HCT116 (cell line): Measurements from ENCODE around the gene AXIN1. TPM values are rescaled to one million over a fixed set of nuclear protein-coding genes. Genes with fewer than 3 reads are reported as not detected.

Experiments used
- ATAC-seq: fragments of 200-7000 bp; cut with Tn5 transposase; 2 replicates; pipeline ENCODE4 v1.9.1; 2020; ENCODE audit warnings: mild to moderate bottlenecking, moderate library complexity
- BruUV-seq: library from RNA; stranded (reverse); fragments of 400-500 nt; replicated peaks from 2 replicates; lab custom pipeline; 2021; lab: Mats Ljungman, UMichigan
- CTCF ChIA-PET: fragments of 300-600 bp; sonication (Branson Sonifier 250); formaldehyde crosslinking; loops from one replicate; lab custom pipeline; 2021; ENCODE audit warnings: antibody characterized with exemption; lab: Charles Lee
- POLR2A ChIA-PET: fragments of 300-600, 350-600 bp; sonication (Branson Sonifier 250); formaldehyde crosslinking; loops from one replicate; lab custom pipeline; 2021; ENCODE audit warnings: antibody characterized with exemption; lab: Charles Lee
- RAD21 ChIA-PET, 2 experiments: fragments of 300-600 bp; sonication (Branson Sonifier 250); formaldehyde crosslinking; loops; one replicate each; lab custom pipeline; 2023; ENCODE audit warnings: low total read pairs in 2 of 2; ENCODE audit not compliant: uncharacterized antibody in 2 of 2, unreplicated experiment in 2 of 2, low non-redundant PET in 1 of 2; lab: Charles Lee
- DNase-seq: peaks from one replicate; pipeline ENCODE4 v3.0.0-alpha.2; 2010; ENCODE audit warnings: low read depth, low spot score
- H2AFZ ChIP-seq: fragments of 200-600 bp; shearing (Covaris generic), sonication (generic); 2 replicates; pipeline ENCODE4 v1.6.1; 2017; ENCODE audit warnings: low read depth, mixed run types, mixed read lengths, antibody characterized with exemption, low read length; ENCODE audit not compliant: poor library complexity, severe bottlenecking
- H3K27ac ChIP-seq: 2 replicates; pipeline ENCODE4 v1.5.1; 2012; ENCODE audit warnings: low read depth, low read length
- H3K27me3 ChIP-seq: fragments of 200-600 bp; sonication (generic); 2 replicates; pipeline ENCODE4 v1.6.1; 2016; ENCODE audit warnings: mixed run types, low read length, mixed read lengths; ENCODE audit not compliant: insufficient read depth
- H3K36me3 ChIP-seq, 2 experiments: fragments of 200-500 bp in 1 of 2; fragments of 200-600 bp in 1 of 2; sonication (Bioruptor generic) in 1 of 2; sonication (generic) in 1 of 2; 2 replicates each; pipeline versions ENCODE4 v1.5.1 to v1.6.1; 2014 to 2016; ENCODE audit warnings: low read length in 2 of 2, inconsistent platforms in 1 of 2, mixed read lengths in 1 of 2, mixed run types in 1 of 2; ENCODE audit not compliant: insufficient read depth in 2 of 2, control insufficient read depth in 1 of 2
- H3K4me1 ChIP-seq, 2 experiments: fragments of 200-600 bp in 1 of 2; sonication (generic) in 1 of 2; 2 replicates each; pipeline versions ENCODE4 v1.5.1 to v1.6.1; 2012 to 2017; ENCODE audit warnings: low read length in 2 of 2, inconsistent platforms in 1 of 2, mild to moderate bottlenecking in 1 of 2, mixed read lengths in 1 of 2, mixed run types in 1 of 2, moderate library complexity in 1 of 2; ENCODE audit not compliant: insufficient read depth in 2 of 2, control insufficient read depth in 1 of 2
- H3K4me2 ChIP-seq: fragments of 200-600 bp; sonication (generic); 2 replicates; pipeline ENCODE4 v1.6.1; 2017; ENCODE audit warnings: mixed run types, low read length, mixed read lengths
- H3K4me3 ChIP-seq, 2 experiments: fragments of 200-600 bp in 1 of 2; sonication (generic) in 1 of 2; replicated peaks in 1 of 2; 2 replicates each; pipeline ENCODE4 v1.5.1; 2011 to 2016; ENCODE audit warnings: low read length in 2 of 2, control low read depth in 1 of 2, low read depth in 1 of 2, mild to moderate bottlenecking in 1 of 2, mixed read lengths in 1 of 2, mixed run types in 1 of 2
- H3K79me2 ChIP-seq: fragments of 200-600 bp; sonication (generic); 2 replicates; pipeline ENCODE4 v1.6.1; 2017; ENCODE audit warnings: mild to moderate bottlenecking, mixed run types, low read length, moderate library complexity, mixed read lengths; ENCODE audit not compliant: insufficient read depth
- H3K9ac ChIP-seq: fragments of 200-600 bp; sonication (generic); 2 replicates; pipeline ENCODE4 v1.6.1; 2016; ENCODE audit warnings: low read length, mixed read lengths
- H3K9me2 ChIP-seq: fragments of 200-600 bp; sonication (generic), shearing (Covaris generic); 2 replicates; pipeline ENCODE4 v1.6.1; 2017; ENCODE audit warnings: mixed run types, mild to moderate bottlenecking, moderate library complexity; ENCODE audit not compliant: insufficient read depth
- H3K9me3 ChIP-seq, 2 experiments: fragments of 200-500 bp in 1 of 2; fragments of 200-600 bp in 1 of 2; sonication (Bioruptor generic) in 1 of 2; sonication (generic) in 1 of 2; 2 replicates each; pipeline ENCODE4 v1.6.1; 2014 to 2017; ENCODE audit warnings: low read length in 2 of 2, mixed read lengths in 2 of 2, inconsistent platforms in 1 of 2, low read depth in 1 of 2, mild to moderate bottlenecking in 1 of 2, mixed run types in 1 of 2, moderate library complexity in 1 of 2; ENCODE audit not compliant: control insufficient read depth in 1 of 2, insufficient read depth in 1 of 2
- H4K20me1 ChIP-seq: fragments of 200-600 bp; sonication (generic), shearing (Covaris generic); 2 replicates; pipeline ENCODE4 v1.6.1; 2017; ENCODE audit warnings: mixed run types, mild to moderate bottlenecking, moderate library complexity; ENCODE audit not compliant: insufficient read depth
- EZH2 ChIP-seq: fragments of 200-600 bp; sonication (generic); IDR thresholded peaks from 2 replicates; pipeline ENCODE4 v1.6.1; 2017; ENCODE audit warnings: antibody characterized with exemption, mixed run types
- EZH2phosphoT487 ChIP-seq: fragments of 200-600 bp; IDR thresholded peaks from 2 replicates; pipeline ENCODE4 v1.6.1; 2018; ENCODE audit warnings: antibody characterized with exemption, borderline replicate concordance
- FOSL1 ChIP-seq: IDR thresholded peaks from 2 replicates; pipeline ENCODE4 v1.6.1; 2012; ENCODE audit warnings: low read depth
- POLR2A ChIP-seq: IDR thresholded peaks from 2 replicates; pipeline ENCODE4 v1.7.0; 2011; ENCODE audit warnings: borderline replicate concordance; ENCODE audit not compliant: insufficient read depth, insufficient read length; ENCODE audit errors: extremely low read depth
- RAD21 ChIP-seq: IDR thresholded peaks from 2 replicates; pipeline ENCODE4 v1.6.1; 2012; ENCODE audit warnings: low read depth, mild to moderate bottlenecking
- SIN3A ChIP-seq: IDR thresholded peaks from 2 replicates; pipeline ENCODE4 v1.6.1; 2012; ENCODE audit warnings: low read depth
- TCF7L2 ChIP-seq: IDR thresholded peaks from 2 replicates; pipeline ENCODE4 v1.7.0; 2011; ENCODE audit warnings: borderline replicate concordance, inconsistent platforms; ENCODE audit not compliant: insufficient read depth, insufficient read length; ENCODE audit errors: extremely low read depth
- ZBTB33 ChIP-seq: IDR thresholded peaks from 2 replicates; pipeline ENCODE4 v1.6.1; 2011; ENCODE audit warnings: mild to moderate bottlenecking, low read length, moderate library complexity; ENCODE audit not compliant: insufficient replicate concordance; ENCODE audit errors: extremely low read depth
- ZNF274 ChIP-seq: fragments of 200-500 bp; sonication (Bioruptor generic); IDR thresholded peaks from 2 replicates; pipeline ENCODE4 v1.6.1; 2014; ENCODE audit warnings: mild to moderate bottlenecking, low read depth, low read length, inconsistent platforms
- intact Hi-C: fragments of 100-400 bp; cut with micrococcal nuclease; formaldehyde crosslinking; loops from 2 replicates; pipeline ENCODE4 v1.10.0; 2022
- total RNA-seq: library from RNA; stranded (reverse); gene quantifications from one replicate; pipeline ENCODE4 v1.2.1, GENCODE V29; 2021; ENCODE audit not compliant: unreplicated experiment
- TF ChIP-seq, protein P1 (sequence below): IDR thresholded peaks from 2 replicates; pipeline ENCODE4 v1.6.1; 2012
- TF ChIP-seq, protein P2 (sequence below): IDR thresholded peaks from 2 replicates; pipeline ENCODE4 v1.6.1; 2012
- TF ChIP-seq, protein P3 (sequence below): IDR thresholded peaks from 2 replicates; pipeline ENCODE4 v1.6.1; 2012; ENCODE audit warnings: low read depth

The AXIN1 gene
- total RNA-seq, 1 experiment from 2014 or later, result 20.2 TPM

DNA sequence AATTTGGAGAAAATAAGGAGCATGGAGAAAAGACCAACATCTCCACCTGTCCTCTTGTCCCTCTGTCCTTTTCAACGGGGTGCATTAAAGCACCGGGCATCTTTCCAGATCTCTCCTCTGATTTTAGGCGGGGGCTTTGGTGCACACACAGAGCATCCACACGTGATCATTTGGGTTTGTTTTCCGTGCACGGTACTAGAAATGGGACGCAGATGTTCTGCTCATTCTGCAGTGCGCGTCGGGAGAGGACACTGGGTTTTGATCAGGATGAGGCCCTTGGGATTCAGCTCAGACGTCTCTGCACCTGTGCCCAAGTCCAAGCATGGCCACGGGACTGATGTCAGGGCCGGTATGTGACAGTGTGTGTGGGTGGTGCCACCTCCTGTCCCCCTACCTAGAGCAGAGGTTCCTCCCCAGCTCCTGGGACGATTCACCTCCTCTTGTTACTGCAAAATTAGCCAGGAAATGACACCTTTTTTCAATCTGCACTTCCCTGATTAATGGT lies 37.7 kb downstream of the AXIN1 start:
- H3K9me3 ChIP-seq, result no peaks in the 10 kb centered on the region
- TF ChIP-seq RAD21, result no peak
- no peak for TF ChIP-seq EZH2phosphoT487
- TF ChIP-seq, protein P1, sequence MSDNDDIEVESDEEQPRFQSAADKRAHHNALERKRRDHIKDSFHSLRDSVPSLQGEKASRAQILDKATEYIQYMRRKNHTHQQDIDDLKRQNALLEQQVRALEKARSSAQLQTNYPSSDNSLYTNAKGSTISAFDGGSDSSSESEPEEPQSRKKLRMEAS, result no peak
- no peak for TF ChIP-seq FOSL1
- no peak for TF ChIP-seq EZH2
- TF ChIP-seq, protein P2, sequence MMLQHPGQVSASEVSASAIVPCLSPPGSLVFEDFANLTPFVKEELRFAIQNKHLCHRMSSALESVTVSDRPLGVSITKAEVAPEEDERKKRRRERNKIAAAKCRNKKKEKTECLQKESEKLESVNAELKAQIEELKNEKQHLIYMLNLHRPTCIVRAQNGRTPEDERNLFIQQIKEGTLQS, result no peak
- no peak for TF ChIP-seq TCF7L2
- no peak for TF ChIP-seq ZBTB33
- TF ChIP-seq, protein P3, sequence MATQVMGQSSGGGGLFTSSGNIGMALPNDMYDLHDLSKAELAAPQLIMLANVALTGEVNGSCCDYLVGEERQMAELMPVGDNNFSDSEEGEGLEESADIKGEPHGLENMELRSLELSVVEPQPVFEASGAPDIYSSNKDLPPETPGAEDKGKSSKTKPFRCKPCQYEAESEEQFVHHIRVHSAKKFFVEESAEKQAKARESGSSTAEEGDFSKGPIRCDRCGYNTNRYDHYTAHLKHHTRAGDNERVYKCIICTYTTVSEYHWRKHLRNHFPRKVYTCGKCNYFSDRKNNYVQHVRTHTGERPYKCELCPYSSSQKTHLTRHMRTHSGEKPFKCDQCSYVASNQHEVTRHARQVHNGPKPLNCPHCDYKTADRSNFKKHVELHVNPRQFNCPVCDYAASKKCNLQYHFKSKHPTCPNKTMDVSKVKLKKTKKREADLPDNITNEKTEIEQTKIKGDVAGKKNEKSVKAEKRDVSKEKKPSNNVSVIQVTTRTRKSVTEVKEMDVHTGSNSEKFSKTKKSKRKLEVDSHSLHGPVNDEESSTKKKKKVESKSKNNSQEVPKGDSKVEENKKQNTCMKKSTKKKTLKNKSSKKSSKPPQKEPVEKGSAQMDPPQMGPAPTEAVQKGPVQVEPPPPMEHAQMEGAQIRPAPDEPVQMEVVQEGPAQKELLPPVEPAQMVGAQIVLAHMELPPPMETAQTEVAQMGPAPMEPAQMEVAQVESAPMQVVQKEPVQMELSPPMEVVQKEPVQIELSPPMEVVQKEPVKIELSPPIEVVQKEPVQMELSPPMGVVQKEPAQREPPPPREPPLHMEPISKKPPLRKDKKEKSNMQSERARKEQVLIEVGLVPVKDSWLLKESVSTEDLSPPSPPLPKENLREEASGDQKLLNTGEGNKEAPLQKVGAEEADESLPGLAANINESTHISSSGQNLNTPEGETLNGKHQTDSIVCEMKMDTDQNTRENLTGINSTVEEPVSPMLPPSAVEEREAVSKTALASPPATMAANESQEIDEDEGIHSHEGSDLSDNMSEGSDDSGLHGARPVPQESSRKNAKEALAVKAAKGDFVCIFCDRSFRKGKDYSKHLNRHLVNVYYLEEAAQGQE, result no peak
- TF ChIP-seq ZNF274, result no peak
- TF ChIP-seq SIN3A, result no peak
- TF ChIP-seq POLR2A, result no peak
- no peak overlapping the region for H3K4me3 ChIP-seq
- no TSS peak for BruUV-seq
- H4K20me1 ChIP-seq, result no peaks in the 10 kb centered on the region
- POLR2A ChIA-PET, result no interaction called here
- no peak overlapping the region for H2AFZ ChIP-seq
- no peak overlapping the region for H3K9ac ChIP-seq
- H3K4me1 ChIP-seq, result no peaks in the 10 kb centered on the region
- no peak for ATAC-seq
- no peaks in the 10 kb centered on the region for H3K36me3 ChIP-seq
- H3K4me2 ChIP-seq, result no peak overlapping the region
- CTCF ChIA-PET, result no interaction called here
- DNase-seq, result no peak
- no peaks in the 10 kb centered on the region for H3K9me2 ChIP-seq
- no peak overlapping the region for H3K27ac ChIP-seq
- peaks cover 23% of the 10 kb centered on the region for H3K79me2 ChIP-seq
- H3K27me3 ChIP-seq, result no peaks in the 10 kb centered on the region
- RAD21 ChIA-PET, result no interaction called here
- intact Hi-C loops, result no loop called here
